ENCODE measurements around the gene RANBP10. TPM values are rescaled to one million over a fixed set of nuclear protein-coding genes. Genes with fewer than 3 reads are reported as not detected.

Gene RANBP10
- total and polyA plus RNA-seq, 2 donors (not counting 3 experiments of a cell fraction or from before 2014, with no cell fraction given): 25.6 to 28.8 TPM

GRCh38 chr16:67675999-67676398 lies 130.4 kb downstream of the RANBP10 start:
- no peak for FAIRE-seq
- BruUV-seq (replicated peaks): no TSS peak

More at GRCh38 chr16:67675999-67676398, 130.4 kb downstream of the RANBP10 start:
- Histone ChIP-seq H3K9ac (replicated peaks; ENCODE audit: extremely low read depth, insufficient read depth, low read length) (no peak overlapping the region), H3K27me3 (ENCODE audit: control insufficient read depth in 2 of 2, insufficient read depth in 2 of 2, low read length in 2 of 2) (no peaks in the 10 kb centered on the region), H3K79me2 (ENCODE audit: control insufficient read depth, insufficient read depth, low read length) (no peaks in the 10 kb centered on the region), H3K9me3 (replicated peaks; ENCODE audit: control insufficient read depth, insufficient read depth, low read length) (no peaks in the 10 kb centered on the region), H3K27ac (ENCODE audit: insufficient read depth, low read depth, low read length) (no peak overlapping the region), H3K4me1 (ENCODE audit: control insufficient read depth, extremely low read depth, insufficient read depth, low read length) (peaks cover 26% of the 10 kb centered on the region), H3K9me1 (replicated peaks; ENCODE audit: control insufficient read depth, extremely low read depth, insufficient read depth, low read length) (no peaks in the 10 kb centered on the region), H2AFZ (ENCODE audit: low read depth, low read length) (no peak overlapping the region), H3K36me3 (ENCODE audit: control insufficient read depth in 2 of 2, extremely low read depth in 1 of 2, insufficient read depth in 2 of 2, low read length in 2 of 2) (peaks cover 0 to 15% of the 10 kb centered on the region in 2 experiments), H4K20me1 (replicated peaks; ENCODE audit: control insufficient read depth, extremely low read depth, insufficient read depth, low read length) (no peaks in the 10 kb centered on the region), H3K4me2 (ENCODE audit: insufficient read depth, low read length) (no peak overlapping the region), H3K4me3 (replicated peaks in 1 of 3; ENCODE audit: insufficient read depth in 1 of 3, low read depth in 1 of 3, low read length in 3 of 3) (no peak overlapping the region)
- no peak for TF ChIP-seq EZH2 (IDR thresholded peaks at IDR 0.05; ENCODE audit: borderline replicate concordance, low read depth, low read length, severe bottlenecking)
- no peak for TF ChIP-seq MAX (IDR thresholded peaks at IDR 0.05; ENCODE audit: insufficient read depth, insufficient read length)
- no peak for TF ChIP-seq POLR2AphosphoS5 (IDR thresholded peaks at IDR 0.05; ENCODE audit: insufficient read depth, low read depth, low read length)
- no peak for TF ChIP-seq MYC (IDR thresholded peaks at IDR 0.05; ENCODE audit: low read depth, low read length)
- TF ChIP-seq POLR2A (IDR thresholded peaks at IDR 0.05; ENCODE audit: low read depth, low read length): no peak
- TF ChIP-seq JUN (IDR thresholded peaks at IDR 0.05; ENCODE audit: borderline replicate concordance, insufficient read depth, insufficient read length, low read depth): no peak
- TF ChIP-seq CTCF (IDR thresholded peaks at IDR 0.05; ENCODE audit: extremely low read depth in 1 of 2, insufficient read depth in 1 of 2, low read depth in 1 of 2, low read length in 2 of 2): no peak
- no peak for TF ChIP-seq FOS (IDR thresholded peaks at IDR 0.05; ENCODE audit: borderline replicate concordance, insufficient read depth, low read length)
- no peak for TF ChIP-seq GATA2 (IDR thresholded peaks at IDR 0.05; ENCODE audit: insufficient read depth, insufficient read length, low read depth, low read length)
- intact Hi-C loops (cut with micrococcal nuclease) (no loop called here), dilution Hi-C loops (cut with MboI; ENCODE audit: extremely low pct_ligation_motif_present, low sequenced_read_pairs) (loop anchor here (25.0 kb wide), 1 partner anchor 236 kb away; no protein-coding TSS in a partner anchor)
- CTCF ChIA-PET: interaction anchor here (0.7 to 2.5 kb wide), 4 partner anchors 10 to 140 kb away, joined by 3 to 18 read pairs (median 6); partner anchors contain the start of genes C16orf86, ENKD1, RANBP10 and TSNAXIP1
- DNase-seq (ENCODE audit: low read depth, low spot score): no peak
- POLR2A ChIA-PET: no interaction called here

Measured in endothelial cell of umbilical vein (primary cell).